Measurements from ENCODE around the gene MYBPC1.
"Not testable (repeated sequence)": the region's sequence is repeated elsewhere in the genome, so short reads cannot be mapped to it uniquely, and the experiment has no call there.

The MYBPC1 gene

DNA sequence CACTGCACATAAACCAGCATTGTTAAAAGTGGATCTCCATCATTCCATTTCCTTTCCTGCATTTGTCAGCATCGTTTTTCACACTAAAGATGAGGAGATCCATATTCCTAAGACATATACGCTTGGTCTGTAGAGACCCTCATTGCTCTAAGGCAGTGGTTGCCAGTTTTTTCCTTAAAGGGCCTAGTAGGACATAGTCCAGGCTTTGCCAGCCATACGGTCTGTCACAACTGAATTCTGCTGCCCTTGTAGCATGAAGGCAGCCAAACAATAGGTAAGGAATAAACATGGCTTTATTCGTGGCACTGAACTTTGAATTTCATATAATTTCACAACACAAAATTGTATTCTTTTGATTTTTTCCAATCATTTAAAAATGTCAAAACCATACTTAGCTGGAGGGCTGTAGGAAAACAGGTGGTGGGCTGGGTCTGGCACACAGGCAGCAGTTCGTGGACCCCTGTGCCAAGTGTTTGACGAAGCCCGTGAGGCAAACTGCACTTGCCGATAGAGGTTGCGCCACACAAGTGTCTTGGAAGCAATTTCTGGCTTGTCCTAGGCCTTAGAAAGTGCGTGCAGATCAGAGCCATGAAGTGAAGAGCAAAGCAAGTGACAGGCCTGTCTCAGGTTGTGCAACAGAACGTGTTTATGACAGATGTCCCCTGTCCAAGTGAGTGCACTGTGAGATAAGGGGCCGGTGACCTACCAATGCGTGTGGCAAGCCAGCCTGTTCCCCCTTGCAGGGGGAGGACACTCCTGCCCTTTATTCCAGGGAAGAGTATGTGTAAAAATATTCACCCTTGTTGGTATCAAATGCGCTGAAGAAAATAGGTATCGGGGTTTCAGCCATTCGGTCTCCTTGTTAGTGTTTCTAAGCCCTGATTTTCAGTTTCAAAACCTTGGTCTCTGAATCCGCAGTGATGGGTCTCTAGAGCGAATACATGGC is 101.8 kb downstream of the MYBPC1 start:
- DNase-seq (ENCODE audit: low spot score): peak; percentile 87

DNA sequence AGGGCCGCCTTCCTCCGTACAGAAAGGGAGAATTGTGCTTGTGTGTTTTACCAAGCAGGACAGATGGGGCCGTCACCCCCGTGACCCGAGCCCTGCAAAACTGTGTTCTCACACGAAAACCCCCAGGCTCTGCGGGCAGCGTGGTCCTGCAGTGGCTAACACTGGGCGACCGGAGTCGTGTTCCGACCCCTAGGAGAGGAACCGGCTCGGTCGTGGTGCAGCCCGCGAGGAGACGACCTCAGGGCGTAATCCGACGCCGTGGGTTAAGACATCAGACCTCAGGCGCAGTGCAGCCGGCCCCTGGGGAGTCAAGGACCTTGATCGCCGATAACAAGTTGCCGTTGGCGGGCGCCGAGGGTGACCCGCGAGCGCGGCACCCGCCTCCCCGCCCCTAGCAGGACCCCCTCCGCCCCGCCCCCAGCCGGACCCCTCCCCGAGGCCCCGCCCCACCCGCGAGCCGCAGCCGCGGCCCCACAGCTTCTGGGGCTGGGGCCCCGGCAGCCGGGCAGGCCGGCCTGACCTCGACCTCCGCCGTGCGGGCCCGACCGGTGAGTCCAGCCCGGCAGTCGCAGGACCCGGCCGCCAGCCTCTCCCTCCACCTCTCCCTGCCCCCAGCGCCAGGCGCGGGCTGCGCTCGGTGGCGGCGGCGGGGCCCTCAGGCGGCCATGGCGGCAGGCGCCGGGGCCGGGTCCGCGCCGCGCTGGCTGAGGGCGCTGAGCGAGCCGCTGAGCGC is 102.6 kb downstream of the MYBPC1 start, which contains the start of gene CHPT1:
TSS of gene CHPT1 (plus strand) at position 444 of the 733 bp plus-strand sequence. CDS start at position 666, 222 bp downstream.
- DNase-seq (ENCODE audit: low spot score): peak; percentile 72

DNA sequence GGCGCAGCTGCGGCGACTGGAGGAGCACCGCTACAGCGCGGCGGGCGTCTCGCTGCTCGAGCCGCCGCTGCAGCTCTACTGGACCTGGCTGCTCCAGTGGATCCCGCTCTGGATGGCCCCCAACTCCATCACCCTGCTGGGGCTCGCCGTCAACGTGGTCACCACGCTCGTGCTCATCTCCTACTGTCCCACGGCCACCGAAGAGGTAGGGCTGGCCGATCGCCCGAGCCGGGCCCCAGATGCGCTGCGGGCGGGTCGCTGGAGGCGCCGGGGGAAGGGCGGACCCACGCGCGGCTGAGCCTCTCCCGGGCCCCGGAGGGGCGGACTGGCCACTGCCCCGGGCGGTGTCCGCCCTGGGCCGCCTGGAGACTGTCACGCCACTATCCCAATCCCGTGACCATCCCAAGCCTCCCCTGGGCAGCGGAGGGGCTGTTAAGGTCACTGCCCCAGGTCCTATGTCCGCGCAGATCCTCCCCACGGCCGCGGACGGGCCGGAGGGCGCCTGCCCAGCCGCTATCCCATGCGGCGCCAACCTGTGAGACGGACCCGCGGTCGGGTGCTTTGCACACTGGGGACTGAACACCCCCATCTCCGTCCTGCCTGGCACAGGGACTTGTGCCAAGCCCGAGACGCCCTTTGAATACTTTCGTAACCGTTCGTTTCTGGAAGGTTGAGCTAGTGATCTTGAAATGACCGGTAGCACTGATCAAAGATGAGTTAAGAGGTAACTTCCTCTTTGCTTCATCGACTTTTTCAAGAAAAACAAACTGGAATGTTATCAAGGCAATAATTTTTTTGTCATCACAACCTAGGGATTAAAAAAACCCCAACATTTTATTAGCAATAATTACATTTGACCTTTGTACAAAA is 103.4 kb downstream of the MYBPC1 start:
- peak; percentile 56 for DNase-seq (ENCODE audit: low spot score)

DNA sequence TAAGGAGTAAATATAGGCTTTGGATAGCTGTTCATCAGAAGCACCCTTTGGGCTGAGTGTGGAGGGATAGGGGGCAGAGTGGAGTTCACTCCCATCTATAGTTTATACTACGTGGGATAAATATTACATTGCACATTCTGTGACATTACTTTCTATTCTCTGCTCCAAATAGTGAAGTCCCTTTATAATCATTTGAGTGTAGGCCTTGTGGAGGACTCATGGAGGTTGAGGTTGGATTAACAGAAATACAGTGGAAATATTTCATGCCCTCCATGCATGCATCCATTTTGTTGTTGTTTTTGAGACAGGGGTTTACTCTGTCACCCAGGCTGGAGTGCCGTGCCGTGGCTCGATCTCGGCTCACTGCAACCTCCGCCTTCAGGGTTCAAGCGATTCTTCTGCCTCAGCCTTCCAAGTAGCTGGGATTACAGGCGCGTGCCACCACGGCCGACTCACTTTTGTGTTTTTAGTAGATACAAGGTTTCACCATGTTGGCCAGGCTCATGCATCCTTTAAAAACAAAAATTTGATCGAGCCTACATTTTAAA is 104.1 kb downstream of the MYBPC1 start:
- DNase-seq (ENCODE audit: low spot score): peak; percentile 47

DNA sequence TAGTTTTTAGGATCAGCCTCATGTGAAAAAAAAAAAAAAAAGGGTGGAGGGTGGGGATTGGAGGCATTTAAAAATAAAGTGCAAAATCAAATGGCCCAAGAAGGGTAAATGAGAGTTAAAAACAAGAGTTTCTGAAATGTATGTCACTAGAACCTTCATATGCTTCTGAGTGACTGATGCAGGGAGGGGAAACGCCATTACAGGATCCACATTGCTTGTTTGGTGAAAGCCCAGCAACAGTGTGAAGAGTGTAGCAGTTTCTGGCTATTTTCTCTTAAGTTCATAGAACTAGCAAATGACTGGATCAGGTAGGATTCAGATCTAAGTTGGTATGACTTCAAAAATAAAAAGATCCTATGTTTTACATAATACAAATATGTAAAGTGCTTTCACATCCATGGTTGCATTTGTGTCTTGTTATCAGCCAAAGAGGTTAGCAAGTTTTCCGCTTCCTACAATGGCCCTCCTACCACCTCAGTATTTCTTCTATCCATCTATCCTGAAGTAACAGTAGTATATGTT is 105.6 kb downstream of the MYBPC1 start:
- DNase-seq (ENCODE audit: low spot score): no peak

DNA sequence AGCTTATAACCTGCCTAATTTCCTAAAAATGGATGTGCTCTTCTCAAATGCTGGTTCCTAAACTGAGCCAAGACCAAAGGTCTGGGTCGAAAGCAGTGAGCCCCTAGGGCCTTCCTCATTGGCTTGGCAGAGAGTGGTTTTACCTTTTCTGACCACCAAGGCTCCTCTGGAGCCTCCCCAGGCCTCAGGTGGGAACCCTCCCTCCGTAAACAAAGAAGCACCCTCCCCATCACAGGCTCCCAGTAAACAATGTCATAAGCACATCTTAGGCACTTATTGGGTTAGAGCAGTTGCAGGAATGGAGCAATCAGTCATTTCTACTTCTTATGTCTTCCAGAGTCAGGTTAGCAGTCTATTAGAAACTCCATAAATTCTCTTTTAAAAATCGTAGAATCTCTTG is 108.7 kb downstream of the MYBPC1 start:
- DNase-seq (ENCODE audit: low spot score): no peak

DNA sequence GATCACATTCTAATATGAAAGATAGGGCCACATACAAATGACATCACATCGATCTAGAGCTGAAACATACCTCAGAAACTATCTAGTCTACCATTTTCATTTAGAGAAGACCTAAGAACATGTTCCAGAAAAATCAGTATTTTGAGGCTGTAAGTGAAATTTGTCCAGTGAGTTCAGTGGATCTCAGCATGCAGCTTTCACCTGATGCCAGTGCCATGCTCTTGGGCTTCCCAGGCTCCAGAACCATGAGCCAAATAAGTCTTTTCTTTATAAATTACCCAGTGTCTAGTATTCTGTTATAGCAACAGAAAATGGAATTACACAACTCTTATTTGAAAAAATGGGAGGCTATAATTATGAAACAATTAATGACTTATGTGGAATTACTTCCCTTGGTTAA is 111.6 kb downstream of the MYBPC1 start:
- no peak for DNase-seq (ENCODE audit: low spot score)

DNA sequence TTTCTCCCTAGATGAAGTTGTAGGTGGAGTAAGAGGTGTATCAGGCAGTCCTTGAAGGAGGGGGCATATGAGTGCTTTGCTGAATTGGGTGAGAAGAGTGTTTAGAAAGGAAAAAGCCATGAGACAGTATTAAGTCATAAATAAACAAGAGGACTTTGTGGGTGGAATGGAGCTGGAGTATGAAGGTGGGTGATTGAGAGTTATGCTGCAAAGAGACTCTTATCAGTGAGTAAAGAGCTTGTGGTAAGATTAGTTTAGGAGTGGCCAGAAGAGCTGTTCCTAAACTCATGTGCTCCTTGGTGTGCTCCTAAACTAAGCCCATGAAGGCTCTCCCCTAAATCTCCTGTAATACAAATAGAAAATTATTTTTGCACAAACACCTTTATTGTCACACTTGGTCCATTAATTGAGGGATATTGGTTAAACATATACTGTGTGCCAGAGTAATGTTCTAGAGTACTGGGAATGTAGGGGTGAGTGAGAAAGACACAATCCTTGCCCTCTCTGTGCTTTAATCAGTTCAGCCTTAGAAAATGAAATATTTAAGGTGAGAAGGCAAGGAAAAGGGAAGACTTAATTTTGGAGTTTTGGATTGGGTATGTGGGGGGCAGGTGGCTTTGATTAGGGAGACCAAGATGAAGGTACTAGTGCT is 112.5 kb downstream of the MYBPC1 start:
- DNase-seq (ENCODE audit: low spot score): no peak

DNA sequence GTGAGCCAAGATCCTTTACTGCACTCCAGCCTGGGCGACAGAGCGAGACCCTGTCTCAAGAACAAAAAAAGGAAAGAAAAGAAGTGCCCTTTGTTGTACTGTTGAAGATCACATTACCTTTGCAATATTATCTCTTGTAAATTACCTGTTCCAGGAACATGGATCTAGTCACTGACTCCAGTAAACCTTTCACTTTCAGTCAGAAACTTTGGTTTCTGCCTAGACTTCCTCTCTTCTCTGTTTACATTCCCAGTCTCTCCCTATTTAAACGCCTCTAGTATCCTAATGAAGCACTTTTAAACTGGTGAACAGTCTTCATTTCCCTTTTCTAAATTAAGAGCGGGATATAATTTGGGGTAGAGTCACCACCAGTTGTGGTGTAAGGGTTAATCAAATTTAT is 115.5 kb downstream of the MYBPC1 start:
- no peak for DNase-seq (ENCODE audit: low spot score)

DNA sequence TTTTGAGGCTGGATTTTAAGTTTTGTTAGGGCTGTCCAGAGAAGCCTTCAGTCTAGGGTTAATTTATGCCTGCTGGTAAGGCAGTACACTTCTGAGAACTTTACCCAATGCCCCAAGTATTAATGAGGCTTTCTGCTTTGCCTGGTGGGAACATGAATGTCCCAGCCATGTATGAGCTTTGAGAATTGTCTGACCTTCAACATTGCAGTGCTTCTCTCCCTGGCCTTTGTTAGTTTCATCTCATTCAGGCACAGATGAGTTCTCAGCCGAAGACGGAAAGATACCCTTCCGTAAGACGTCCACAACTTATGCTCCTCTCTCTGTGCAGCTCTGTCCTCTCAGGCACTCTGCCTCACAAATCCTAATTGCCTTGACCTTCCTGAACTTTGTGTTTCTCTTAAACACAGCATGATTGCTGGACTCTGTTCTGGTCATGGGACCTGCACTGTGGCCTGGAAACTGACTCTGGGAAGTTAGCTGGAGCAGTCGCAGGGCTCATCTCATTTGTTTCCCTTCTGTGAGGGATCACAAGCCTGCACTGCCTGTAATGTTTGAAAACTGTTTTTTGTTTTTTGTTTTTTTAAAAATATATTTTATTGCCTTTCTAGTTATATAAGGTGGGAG is 118.4 kb downstream of the MYBPC1 start:
- DNase-seq (ENCODE audit: low spot score): no peak

DNA sequence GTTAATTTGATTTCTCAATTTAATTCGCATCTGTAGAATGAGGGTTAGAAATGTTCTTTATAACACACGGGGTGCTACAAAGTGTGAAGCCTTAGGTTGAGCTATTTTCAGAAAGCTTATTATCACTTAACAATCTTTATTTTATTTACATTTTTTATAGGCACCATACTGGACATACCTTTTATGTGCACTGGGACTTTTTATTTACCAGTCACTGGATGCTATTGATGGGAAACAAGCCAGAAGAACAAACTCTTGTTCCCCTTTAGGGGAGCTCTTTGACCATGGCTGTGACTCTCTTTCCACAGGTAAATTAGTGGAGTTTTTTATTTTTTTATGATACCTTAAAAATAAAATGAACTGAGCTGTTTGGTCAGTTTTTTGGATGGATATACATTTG is 119.2 kb downstream of the MYBPC1 start:
- DNase-seq (ENCODE audit: low spot score): no peak

DNA sequence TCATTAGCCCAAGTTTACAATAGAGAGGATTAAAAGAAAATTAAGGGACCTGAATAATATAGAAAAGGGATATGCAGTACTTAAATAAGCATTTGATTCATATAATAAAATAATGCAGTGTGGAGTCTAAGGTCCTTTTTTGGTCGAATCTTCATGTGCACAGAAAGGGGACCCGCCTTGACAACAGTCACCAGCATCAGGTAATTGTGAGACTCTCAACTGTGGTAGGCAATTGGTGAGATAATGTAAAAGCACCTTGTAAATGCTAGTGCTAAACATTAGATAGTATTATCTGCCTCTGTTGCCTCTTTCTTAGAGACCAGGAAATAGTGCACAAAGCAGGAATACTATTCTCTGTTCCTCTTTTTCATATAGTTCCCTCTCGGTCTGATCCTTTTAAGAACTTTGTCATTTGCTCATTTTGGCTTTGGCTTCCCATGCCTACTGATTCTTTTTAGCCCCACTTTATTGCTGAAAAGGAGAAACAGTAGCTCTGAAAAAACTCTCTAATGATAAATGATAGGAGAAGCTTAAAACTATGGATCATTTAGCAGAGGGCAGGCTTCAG is 120.2 kb downstream of the MYBPC1 start:
- DNase-seq (ENCODE audit: low spot score): no peak

DNA sequence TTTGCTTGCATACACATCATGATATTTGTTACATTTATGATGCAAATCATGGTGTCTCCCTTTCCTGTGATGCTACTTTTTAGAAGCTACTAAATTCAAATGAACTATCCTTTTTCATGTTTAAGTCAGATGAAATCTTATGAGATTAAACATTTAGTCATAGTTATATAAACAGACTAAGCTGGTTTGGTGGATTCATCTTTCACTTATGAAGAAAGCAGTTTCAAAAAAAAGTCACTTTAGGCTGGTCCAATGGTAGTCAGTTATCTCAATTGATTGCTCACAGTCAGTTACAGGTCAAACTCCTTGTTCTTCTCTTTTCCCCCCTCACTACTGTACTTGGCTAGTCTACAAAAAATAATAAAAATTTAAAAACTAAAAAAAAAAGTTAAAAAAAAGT is 124.8 kb downstream of the MYBPC1 start:
- no peak for DNase-seq (ENCODE audit: low spot score)

DNA sequence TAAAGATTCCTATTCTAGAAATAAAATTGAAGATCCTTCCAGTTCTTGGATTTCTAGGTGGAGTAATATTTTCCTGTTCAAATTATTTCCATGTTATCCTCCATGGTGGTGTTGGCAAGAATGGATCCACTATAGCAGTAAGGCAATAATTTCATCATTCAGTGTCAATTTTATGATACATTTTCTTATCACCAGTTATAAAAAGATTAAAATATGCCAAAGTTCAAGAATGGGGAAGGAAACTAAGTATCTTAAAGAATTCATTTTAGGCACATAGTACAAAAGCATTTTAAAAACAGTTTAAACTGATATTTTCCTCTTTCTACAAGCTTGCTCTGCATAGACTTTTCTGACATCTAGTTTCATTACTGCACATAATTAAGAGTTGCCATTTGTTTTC is 125.3 kb downstream of the MYBPC1 start:
- DNase-seq (ENCODE audit: low spot score): no peak

DNA sequence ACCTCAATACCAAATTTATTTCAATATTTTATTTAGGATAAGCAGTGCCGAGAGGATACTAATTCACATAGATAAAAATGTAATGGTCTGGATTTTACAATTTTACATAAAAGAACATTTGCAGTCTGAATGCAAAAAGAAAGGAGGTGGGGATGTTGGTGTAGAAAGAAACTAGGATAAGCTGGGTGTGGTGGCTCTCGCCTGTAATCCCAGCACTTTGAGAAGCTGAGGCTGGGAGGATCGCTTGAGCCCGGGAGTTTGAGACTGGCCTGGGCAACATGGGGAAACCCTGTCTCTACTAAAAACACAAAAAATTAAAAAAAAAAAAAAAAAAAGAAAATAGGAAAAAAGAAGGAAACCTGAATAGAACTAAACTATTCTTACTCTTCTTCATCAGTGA is 127.6 kb downstream of the MYBPC1 start:
- no peak for DNase-seq (ENCODE audit: low spot score)

DNA sequence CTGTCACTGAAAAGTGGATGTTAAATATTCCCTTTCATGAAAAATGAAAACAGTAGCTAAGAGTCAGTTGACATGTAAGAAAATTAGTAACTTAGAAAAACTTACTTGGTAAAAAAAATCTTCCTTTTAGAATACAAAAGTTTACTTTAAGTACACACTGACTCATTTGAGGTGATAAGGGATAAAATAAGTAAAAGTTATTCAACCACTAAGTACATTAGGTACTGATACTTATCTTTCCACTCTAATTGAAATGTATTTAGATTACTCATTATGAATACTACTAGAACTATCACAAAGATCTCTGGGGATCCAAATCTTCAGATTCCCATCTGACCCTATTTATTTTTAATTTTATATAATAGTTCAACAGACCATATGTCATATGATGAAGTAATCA is 132.3 kb downstream of the MYBPC1 start:
- no peak for DNase-seq (ENCODE audit: low spot score)

DNA sequence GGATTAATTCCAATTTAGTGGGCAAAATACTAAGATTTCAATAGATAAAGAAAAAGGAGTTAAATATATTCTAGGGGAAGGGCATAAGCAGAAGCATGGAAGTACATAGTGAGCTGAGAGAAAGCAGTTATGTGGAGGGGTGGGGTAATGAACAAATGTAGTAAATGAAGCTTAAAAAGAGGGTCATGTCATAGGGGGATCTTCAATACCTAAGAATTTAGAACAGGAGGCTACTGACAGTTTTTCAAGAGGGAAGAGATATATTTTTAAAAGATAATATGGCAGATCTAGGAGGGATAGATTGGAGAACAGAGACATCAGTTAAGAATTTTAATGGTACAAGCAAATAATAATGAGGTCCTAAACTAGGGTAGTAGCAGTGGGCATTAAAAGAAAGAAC is 135.1 kb downstream of the MYBPC1 start:
- no peak for DNase-seq (ENCODE audit: low spot score)

DNA sequence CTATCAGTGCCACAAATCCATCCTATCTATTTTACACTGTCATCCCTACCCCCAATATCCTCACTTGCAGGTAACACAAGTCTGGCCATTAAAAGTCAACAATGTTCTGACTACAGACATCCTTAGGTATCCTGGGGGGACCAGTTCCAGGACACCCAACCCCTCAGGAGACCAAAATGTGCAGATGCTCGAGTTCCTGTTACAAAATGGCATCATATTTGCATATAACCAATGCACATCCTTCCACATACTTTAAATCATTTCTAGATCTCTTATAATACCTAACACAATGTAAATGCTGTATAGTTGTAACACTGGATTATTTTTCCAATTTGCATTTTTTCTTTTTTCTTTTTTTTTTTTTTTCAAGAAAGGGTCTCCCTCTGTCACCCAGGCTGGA is 137.5 kb downstream of the MYBPC1 start:
- DNase-seq (ENCODE audit: low spot score): no peak

DNA sequence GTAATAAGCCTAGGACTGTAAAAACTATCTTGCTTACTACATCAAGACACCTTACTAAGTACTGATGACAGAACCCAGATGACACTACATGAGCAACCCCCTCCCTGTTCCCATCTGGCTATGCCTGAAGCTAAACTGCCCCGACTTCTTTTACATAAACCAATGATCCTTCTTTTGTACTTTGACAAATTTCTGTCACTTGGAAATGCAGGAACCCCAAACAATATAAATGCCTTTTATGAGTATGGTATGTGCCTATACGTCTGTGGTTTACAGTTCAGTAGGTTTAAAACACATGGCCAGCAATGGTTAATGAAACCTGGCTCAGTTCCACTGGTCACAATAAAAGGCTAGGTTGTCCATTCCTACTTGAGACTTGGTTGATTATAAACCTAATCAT is 138.4 kb downstream of the MYBPC1 start:
- DNase-seq (ENCODE audit: low spot score): no peak

DNA sequence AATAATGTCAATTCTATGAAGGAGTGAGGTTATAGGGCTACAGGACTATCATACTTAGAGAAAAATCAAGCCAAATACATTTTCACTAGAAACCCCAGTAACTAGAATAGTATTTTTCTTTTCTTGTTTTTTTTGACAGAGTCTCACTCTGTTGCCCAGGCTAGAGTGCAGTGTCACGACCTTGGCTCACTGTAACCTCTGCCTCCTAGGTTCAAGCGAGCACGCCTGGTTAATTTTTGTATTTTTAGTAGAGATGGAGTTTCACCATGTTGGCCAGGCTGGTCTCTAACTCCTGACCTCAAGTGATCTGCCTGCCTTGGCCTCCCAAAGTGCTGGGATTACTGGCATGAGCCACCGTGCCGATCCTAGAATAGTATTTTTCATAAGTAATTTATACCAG is 139.7 kb downstream of the MYBPC1 start:
- DNase-seq (ENCODE audit: low spot score): not testable (repeated sequence)
